DLD1 (cell line): ENCODE data around the gene CDS1.

Experiments
- in situ Hi-C: cut with HindIII; loops from 2 replicates; pipeline ENCODE4 v1.10.0; 2017; ENCODE audit warnings: low sequenced_read_pairs

CDS1 gene

DNA sequence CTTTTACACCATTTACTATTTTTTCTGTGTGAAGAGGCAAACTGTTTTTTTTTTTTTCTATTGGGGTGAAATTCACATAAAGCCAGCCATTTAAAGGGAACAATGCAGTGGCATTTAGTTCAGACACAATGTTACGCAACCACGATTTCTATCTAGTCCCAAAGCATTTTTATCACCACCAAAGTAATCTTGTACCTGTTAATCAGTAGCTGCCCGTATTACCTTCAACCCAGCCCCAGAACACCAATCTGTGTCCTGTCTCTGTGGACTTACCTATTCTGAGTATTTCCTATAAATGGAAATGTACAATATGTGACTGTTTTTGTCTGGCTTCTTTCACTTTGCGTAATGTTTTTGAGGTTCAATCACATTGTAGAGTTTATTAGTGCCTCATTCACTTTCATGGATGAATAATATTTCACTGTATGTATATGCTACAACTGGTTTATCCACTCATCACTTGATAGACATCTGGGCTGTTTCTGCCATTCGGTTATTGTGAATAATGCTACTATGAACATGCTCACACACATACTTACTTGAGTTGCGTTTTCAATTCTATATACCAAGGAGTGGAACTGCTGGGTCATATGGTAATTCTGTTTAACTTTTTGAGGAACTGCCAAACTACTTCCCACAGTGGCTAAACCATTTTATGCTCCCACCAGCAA lies 116.2 kb downstream of the CDS1 start:
- in situ Hi-C loops = no loop called here
